ENCODE results near the gene COL15A1.

DNA sequence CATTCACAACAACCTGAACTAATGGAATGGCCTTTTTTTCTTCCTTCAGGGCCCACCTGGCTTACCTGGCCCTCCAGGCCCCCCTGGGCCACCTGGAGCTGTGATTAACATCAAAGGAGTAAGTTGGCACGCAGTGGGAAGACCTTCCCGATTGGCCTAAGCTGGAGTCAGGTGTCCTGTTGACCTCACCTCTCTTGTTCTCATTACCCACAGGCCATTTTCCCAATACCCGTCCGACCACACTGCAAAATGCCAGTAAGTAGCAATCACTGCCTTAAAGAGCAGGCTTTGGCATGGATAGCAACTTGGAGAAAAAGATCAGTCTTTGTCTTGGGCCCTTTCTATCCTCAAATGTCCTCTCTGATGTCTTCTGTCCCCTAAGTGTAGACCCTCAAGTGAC is 105.9 kb downstream of the COL15A1 start:
- TF ChIP-seq CTCF (IDR thresholded peaks at IDR 0.05 in 8 of 11, conservative IDR thresholded peaks at IDR 0.05 in 3 of 11) (no peak), POLR2AphosphoS5 (IDR thresholded peaks at IDR 0.05) (no peak)

Measured in spleen (tissue), 7 donors.